Fibroblast of skin of right biceps (primary cell): ENCODE measurements around the gene GPR101.
"Not testable (repeated sequence)": the region's sequence is repeated elsewhere in the genome, so short reads cannot be mapped to it uniquely, and the experiment has no call there.

Experiments used
- DNase-seq: peaks from one replicate; pipeline ENCODE4 v3.0.0-alpha.2; 2013

GPR101 gene

GRCh38 chrX:137000236-137000635 is 33.6 kb downstream of the GPR101 start:
- DNase-seq, result not testable (repeated sequence)

DNA sequence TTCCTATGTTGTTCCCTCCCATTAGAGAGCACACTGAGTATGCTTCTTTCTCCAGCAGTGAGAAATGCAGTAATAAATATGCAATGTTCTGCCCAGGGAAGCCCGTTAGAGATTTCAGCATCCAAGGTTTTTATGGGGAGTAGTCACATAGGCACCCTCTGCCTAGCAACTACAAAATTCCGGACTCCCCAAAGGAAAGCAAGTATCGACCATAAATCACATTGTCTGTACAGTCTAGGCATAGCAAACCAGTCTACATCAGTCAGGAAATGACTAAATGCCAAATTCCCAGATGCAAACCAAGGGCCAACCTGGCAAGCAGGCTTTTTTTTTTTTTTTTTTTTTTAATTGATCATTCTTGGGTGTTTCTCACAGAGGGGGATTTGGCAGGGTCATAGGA is 34.8 kb downstream of the GPR101 start:
- peak; percentile 0 for DNase-seq
